IPS-NIHi7 (cell line): ENCODE measurements around the gene LUC7L2.
"Not testable (repeated sequence)": the region's sequence is repeated elsewhere in the genome, so short reads cannot be mapped to it uniquely, and the experiment has no call there.

ENCODE experiments used
- DNase-seq: peaks from one replicate; pipeline ENCODE4 v3.0.0; 2012; ENCODE audit warnings: mixed read lengths; ENCODE audit errors: extremely low spot score

Gene LUC7L2

GRCh38 chr7:139357729-139358506 is 1.8 kb upstream of the LUC7L2 start:
- not testable (repeated sequence) for DNase-seq

- peak; percentile 23 for DNase-seq
Measured at GRCh38 chr7:139358541-139359365, 941 bp upstream of the LUC7L2 start.

GRCh38 chr7:139360210-139360947 is 685 bp downstream of the LUC7L2 start:
- DNase-seq: peak; percentile 98

- DNase-seq: no peak
Measured at GRCh38 chr7:139360948-139361307, 1.2 kb downstream of the LUC7L2 start.

GRCh38 chr7:139361523-139361922 is 1.8 kb downstream of the LUC7L2 start:
- no peak for DNase-seq

GRCh38 chr7:139362302-139362701 is 2.6 kb downstream of the LUC7L2 start:
- DNase-seq: peak; percentile 28

GRCh38 chr7:139362981-139363380 is 3.3 kb downstream of the LUC7L2 start:
- no peak for DNase-seq

- no peak for DNase-seq
Measured at GRCh38 chr7:139365336-139365735, 5.6 kb downstream of the LUC7L2 start.

- DNase-seq: no peak
Measured at GRCh38 chr7:139366400-139366799, 6.7 kb downstream of the LUC7L2 start.

GRCh38 chr7:139367438-139368155 is 7.9 kb downstream of the LUC7L2 start:
- DNase-seq: no peak

GRCh38 chr7:139370301-139370942 is 10.7 kb downstream of the LUC7L2 start:
- DNase-seq: no peak

- DNase-seq: peak; percentile 16
Measured at GRCh38 chr7:139370943-139371313, 11.2 kb downstream of the LUC7L2 start.

- no peak for DNase-seq
Measured at GRCh38 chr7:139374246-139374645, 14.6 kb downstream of the LUC7L2 start.

- no peak for DNase-seq
Measured at GRCh38 chr7:139382439-139382838, 22.7 kb downstream of the LUC7L2 start.

- DNase-seq: no peak
Measured at GRCh38 chr7:139384611-139385010, 24.9 kb downstream of the LUC7L2 start.

- no peak for DNase-seq
Measured at GRCh38 chr7:139387594-139387993, 27.9 kb downstream of the LUC7L2 start.

GRCh38 chr7:139389091-139389490 is 29.4 kb downstream of the LUC7L2 start:
- no peak for DNase-seq

- no peak for DNase-seq
Measured at GRCh38 chr7:139389774-139390173, 30.1 kb downstream of the LUC7L2 start.

GRCh38 chr7:139393621-139394211 is 34.0 kb downstream of the LUC7L2 start:
- DNase-seq: no peak

- DNase-seq: no peak
Measured at GRCh38 chr7:139394540-139394939, 34.8 kb downstream of the LUC7L2 start.
